ENCODE measurements around the gene PSD4. TPM values are rescaled to one million over a fixed set of nuclear protein-coding genes. Genes with fewer than 3 reads are reported as not detected.

PSD4 gene
- total and polyA plus RNA-seq, 2 of the 4 experiments (the other 2 are of a cell fraction), result 0.36 to 0.70 TPM

DNA sequence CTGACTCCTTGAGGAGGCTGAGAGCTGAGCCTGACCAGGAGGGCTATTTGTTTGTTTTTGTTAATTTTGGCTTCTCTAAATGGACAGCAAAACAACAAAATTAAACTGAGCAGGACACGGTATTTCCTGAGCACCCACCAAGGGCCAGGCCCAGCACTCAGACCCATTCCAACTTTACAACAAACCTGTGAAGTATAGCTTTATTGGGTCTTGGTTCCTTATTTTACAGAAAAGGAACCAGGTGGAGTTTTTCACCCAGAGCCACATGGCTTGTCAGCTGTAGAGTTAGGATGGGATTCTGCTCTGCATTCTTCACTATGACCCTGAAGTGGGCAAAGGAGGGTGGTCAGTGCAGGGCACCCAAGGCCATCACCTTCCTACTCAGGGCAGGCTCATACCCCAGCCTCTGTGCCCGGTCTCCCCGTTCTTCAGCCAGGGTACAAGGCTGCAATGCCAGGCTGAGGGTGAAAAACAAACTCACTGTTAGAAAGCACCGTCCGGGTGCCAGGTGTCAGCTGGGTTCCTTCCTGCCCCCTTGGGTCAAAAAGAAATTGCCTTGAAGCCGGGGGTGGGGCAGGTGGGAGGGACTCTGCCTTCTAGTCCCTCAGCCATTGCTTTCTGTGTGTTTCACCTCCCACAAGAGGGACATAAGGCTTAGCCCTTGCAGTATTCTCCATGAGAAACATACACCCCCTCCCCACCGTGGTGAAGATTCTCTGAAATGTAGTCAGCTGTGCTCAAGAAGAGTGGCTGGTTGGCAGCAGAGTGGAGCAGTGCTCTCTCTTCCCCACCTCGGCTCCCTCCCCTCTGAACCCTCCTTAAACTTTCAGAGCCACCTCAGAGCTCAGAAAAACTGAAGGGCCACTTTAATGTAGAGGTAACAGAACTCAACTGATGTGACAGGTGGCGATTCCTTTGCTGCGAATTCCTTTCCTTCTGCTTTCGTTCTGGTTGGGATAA, 2.2 kb downstream of the PSD4 start:
- no peak overlapping the region for H3K23ac ChIP-seq (ENCODE audit: low read depth, low read length)
- peaks cover 24% of the 10 kb centered on the region for H3K27me3 ChIP-seq (ENCODE audit: control insufficient read depth, insufficient read depth, low read length)
- in situ Hi-C loops (cut with MboI; ENCODE audit: low sequenced_read_pairs), result no loop called here
- dilution Hi-C loops (cut with HindIII; ENCODE audit: low sequenced_read_pairs, unreplicated experiment), result no loop called here
- no peaks in the 10 kb centered on the region for H3K4me1 ChIP-seq (ENCODE audit: control insufficient read depth, insufficient read depth, low read length)
- no peaks in the 10 kb centered on the region for H3K9me3 ChIP-seq (ENCODE audit: control insufficient read depth, insufficient read depth, low read length)
- intact Hi-C loops (cut with micrococcal nuclease), result no loop called here
- ATAC-seq (ENCODE audit: low read depth) (no peak), DNase-seq (no peak)
- ChIA-PET CTCF (interaction anchor here (1.8 kb wide), 1 partner anchor 23 kb away, joined by 5 read pairs; no protein-coding TSS in a partner anchor), POLR2A (ENCODE audit: unreplicated experiment) (no interaction called here)
- H3K4me2 ChIP-seq (ENCODE audit: low read depth, low read length), result no peak overlapping the region
- no peaks in the 10 kb centered on the region for H3K36me3 ChIP-seq (ENCODE audit: control insufficient read depth, insufficient read depth, low read length)
- H3K56ac ChIP-seq (ENCODE audit: extremely low read depth, insufficient read depth, low read length), result no peak overlapping the region
- no peak overlapping the region for H2AK5ac ChIP-seq (ENCODE audit: low read depth, low read length)
- H2BK5ac ChIP-seq (ENCODE audit: low read depth, low read length, poor library complexity, severe bottlenecking), result no peak overlapping the region
- 50% methylated on average over 3 of the region's 11 CpGs; no CpG with 5 or more reads in 1 of the 2 experiments for WGBS, 2 experiments (ENCODE audit: extremely low coverage in 2 of 2, insufficient read length in 1 of 2)
- no peak overlapping the region for H3K18ac ChIP-seq (ENCODE audit: low read depth, low read length)
- no peak overlapping the region for H3K27ac ChIP-seq (ENCODE audit: insufficient read depth, low read length)
- no peak overlapping the region for H4K8ac ChIP-seq (ENCODE audit: low read depth in 2 of 2, low read length in 2 of 2)
- H3K9me1 ChIP-seq (ENCODE audit: insufficient read depth, low read length), result no peaks in the 10 kb centered on the region
- H4K91ac ChIP-seq (ENCODE audit: insufficient read depth, low read depth, low read length), result no peak overlapping the region
- H4K20me1 ChIP-seq (ENCODE audit: insufficient read depth, low read length), result no peaks in the 10 kb centered on the region
- H2BK20ac ChIP-seq (ENCODE audit: low read depth, low read length), result no peak overlapping the region
- no peak overlapping the region for H4K5ac ChIP-seq (ENCODE audit: low read depth, low read length)
- no peaks in the 10 kb centered on the region for H3K79me1 ChIP-seq (ENCODE audit: low read depth in 1 of 2, low read length in 2 of 2)
- no TSS peak for BruUV-seq (replicated peaks)
- H3K4ac ChIP-seq (ENCODE audit: low read depth, low read length), result no peak overlapping the region
- H3K14ac ChIP-seq (replicated peaks; ENCODE audit: low read depth, low read length), result no peak overlapping the region
- no peak overlapping the region for H2BK120ac ChIP-seq (ENCODE audit: low read depth, low read length)
- H2AFZ ChIP-seq (replicated peaks; ENCODE audit: low read length, poor library complexity), result no peak overlapping the region
- H3K4me3 ChIP-seq (ENCODE audit: insufficient read depth, low read depth, low read length), result no peak overlapping the region
- H2AK9ac ChIP-seq (replicated peaks; ENCODE audit: low read depth, low read length, poor library complexity), result no peak overlapping the region
- H2BK15ac ChIP-seq (ENCODE audit: low read depth, low read length), result no peak overlapping the region
- H3K9ac ChIP-seq (ENCODE audit: low read depth, low read length), result no peak overlapping the region
- TF ChIP-seq FOS (IDR thresholded peaks at IDR 0.05; ENCODE audit: low read depth, low read length) (no peak), SMC3 (IDR thresholded peaks at IDR 0.05; ENCODE audit: low read depth, low read length) (no peak), RAD21 (IDR thresholded peaks at IDR 0.05; ENCODE audit: low read length) (no peak), CEBPB (IDR thresholded peaks at IDR 0.05; ENCODE audit: low read depth, low read length) (no peak), NFE2L2 (IDR thresholded peaks at IDR 0.05; ENCODE audit: low read depth, low read length) (no peak), RCOR1 (IDR thresholded peaks at IDR 0.05; ENCODE audit: insufficient replicate concordance, low read length) (no peak), BHLHE40 (IDR thresholded peaks at IDR 0.05; ENCODE audit: low read depth, low read length) (no peak), CHD1 (IDR thresholded peaks at IDR 0.05; ENCODE audit: low read depth, low read length) (no peak), MAFK (IDR thresholded peaks at IDR 0.05; ENCODE audit: low read depth, low read length) (no peak), USF2 (IDR thresholded peaks at IDR 0.05; ENCODE audit: low read depth, low read length) (no peak), MXI1 (IDR thresholded peaks at IDR 0.05; ENCODE audit: borderline replicate concordance, low read depth, low read length) (no peak), RFX5 (IDR thresholded peaks at IDR 0.05; ENCODE audit: low read depth, low read length) (no peak), POLR2A (IDR thresholded peaks at IDR 0.05; ENCODE audit: low read depth, low read length) (no peak)
- TF ChIP-seq, protein P1, sequence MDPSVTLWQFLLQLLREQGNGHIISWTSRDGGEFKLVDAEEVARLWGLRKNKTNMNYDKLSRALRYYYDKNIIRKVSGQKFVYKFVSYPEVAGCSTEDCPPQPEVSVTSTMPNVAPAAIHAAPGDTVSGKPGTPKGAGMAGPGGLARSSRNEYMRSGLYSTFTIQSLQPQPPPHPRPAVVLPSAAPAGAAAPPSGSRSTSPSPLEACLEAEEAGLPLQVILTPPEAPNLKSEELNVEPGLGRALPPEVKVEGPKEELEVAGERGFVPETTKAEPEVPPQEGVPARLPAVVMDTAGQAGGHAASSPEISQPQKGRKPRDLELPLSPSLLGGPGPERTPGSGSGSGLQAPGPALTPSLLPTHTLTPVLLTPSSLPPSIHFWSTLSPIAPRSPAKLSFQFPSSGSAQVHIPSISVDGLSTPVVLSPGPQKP (IDR thresholded peaks at IDR 0.05; ENCODE audit: borderline replicate concordance, low read depth, low read length), result no peak
- TF ChIP-seq, protein P2, sequence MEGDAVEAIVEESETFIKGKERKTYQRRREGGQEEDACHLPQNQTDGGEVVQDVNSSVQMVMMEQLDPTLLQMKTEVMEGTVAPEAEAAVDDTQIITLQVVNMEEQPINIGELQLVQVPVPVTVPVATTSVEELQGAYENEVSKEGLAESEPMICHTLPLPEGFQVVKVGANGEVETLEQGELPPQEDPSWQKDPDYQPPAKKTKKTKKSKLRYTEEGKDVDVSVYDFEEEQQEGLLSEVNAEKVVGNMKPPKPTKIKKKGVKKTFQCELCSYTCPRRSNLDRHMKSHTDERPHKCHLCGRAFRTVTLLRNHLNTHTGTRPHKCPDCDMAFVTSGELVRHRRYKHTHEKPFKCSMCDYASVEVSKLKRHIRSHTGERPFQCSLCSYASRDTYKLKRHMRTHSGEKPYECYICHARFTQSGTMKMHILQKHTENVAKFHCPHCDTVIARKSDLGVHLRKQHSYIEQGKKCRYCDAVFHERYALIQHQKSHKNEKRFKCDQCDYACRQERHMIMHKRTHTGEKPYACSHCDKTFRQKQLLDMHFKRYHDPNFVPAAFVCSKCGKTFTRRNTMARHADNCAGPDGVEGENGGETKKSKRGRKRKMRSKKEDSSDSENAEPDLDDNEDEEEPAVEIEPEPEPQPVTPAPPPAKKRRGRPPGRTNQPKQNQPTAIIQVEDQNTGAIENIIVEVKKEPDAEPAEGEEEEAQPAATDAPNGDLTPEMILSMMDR (conservative IDR thresholded peaks at IDR 0.05; ENCODE audit: low read depth, low read length), result no peak
